ENCODE measurements around the gene ISLR. TPM values are rescaled to one million over a fixed set of nuclear protein-coding genes. Genes with fewer than 3 reads are reported as not detected.

ISLR gene
- polyA plus RNA-seq, 1 donor from 2014 or later = not detected

DNA sequence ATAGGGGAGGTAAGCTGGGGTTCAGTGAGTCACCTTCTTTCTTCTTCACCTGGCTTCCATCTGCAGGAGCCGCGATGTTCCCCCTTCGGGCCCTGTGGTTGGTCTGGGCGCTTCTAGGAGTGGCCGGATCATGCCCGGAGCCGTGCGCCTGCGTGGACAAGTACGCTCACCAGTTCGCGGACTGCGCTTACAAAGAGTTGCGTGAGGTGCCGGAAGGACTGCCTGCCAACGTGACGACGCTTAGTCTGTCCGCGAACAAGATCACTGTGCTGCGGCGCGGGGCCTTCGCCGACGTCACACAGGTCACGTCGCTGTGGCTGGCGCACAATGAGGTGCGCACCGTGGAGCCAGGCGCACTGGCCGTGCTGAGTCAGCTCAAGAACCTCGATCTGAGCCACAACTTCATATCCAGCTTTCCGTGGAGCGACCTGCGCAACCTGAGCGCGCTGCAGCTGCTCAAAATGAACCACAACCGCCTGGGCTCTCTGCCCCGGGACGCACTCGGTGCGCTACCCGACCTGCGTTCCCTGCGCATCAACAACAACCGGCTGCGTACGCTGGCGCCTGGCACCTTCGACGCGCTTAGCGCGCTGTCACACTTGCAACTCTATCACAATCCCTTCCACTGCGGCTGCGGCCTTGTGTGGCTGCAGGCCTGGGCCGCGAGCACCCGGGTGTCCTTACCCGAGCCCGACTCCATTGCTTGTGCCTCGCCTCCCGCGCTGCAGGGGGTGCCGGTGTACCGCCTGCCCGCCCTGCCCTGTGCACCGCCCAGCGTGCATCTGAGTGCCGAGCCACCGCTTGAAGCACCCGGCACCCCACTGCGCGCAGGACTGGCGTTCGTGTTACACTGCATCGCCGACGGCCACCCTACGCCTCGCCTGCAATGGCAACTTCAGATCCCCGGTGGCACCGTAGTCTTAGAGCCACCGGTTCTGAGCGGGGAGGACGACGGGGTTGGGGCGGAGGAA lies 40.5 kb upstream of the ISLR start:
- peaks cover 0 to 8% (median 0%) of the 10 kb centered on the region in 3 donors for H3K9me3 Mint-ChIP-seq
- H3K27me3 Mint-ChIP-seq = peaks cover 68% of the 10 kb centered on the region
- H3K27ac Mint-ChIP-seq = peak overlapping the region; percentile 73 to 95 (median 85)
- peak overlapping the region in 2 of 4 donors; percentile 1 to 80 for H3K4me3 Mint-ChIP-seq
- H3K36me3 Mint-ChIP-seq = peaks cover 5% of the 10 kb centered on the region
- H3K4me1 Mint-ChIP-seq = peaks cover 8 to 20% (median 18%) of the 10 kb centered on the region in 3 donors

DNA sequence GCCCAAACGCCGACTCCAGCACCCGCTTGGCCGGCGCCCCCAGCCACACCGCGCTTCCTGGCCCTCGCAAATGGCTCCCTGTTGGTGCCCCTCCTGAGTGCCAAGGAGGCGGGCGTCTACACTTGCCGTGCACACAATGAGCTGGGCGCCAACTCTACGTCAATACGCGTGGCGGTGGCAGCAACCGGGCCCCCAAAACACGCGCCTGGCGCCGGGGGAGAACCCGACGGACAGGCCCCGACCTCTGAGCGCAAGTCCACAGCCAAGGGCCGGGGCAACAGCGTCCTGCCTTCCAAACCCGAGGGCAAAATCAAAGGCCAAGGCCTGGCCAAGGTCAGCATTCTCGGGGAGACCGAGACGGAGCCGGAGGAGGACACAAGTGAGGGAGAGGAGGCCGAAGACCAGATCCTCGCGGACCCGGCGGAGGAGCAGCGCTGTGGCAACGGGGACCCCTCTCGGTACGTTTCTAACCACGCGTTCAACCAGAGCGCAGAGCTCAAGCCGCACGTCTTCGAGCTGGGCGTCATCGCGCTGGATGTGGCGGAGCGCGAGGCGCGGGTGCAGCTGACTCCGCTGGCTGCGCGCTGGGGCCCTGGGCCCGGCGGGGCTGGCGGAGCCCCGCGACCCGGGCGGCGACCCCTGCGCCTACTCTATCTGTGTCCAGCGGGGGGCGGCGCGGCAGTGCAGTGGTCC lies 39.7 kb upstream of the ISLR start:
- H3K4me1 Mint-ChIP-seq = peaks cover 8 to 19% (median 15%) of the 10 kb centered on the region in 3 donors
- peak overlapping the region in 2 of 3 donors; percentile 84 to 97 for H3K27ac Mint-ChIP-seq
- H3K36me3 Mint-ChIP-seq = peaks cover 5% of the 10 kb centered on the region
- H3K27me3 Mint-ChIP-seq = peaks cover 71% of the 10 kb centered on the region
- peak overlapping the region in 1 of 4 donors; percentile 68 for H3K4me3 Mint-ChIP-seq
- H3K9me3 Mint-ChIP-seq = peaks cover 0 to 8% (median 0%) of the 10 kb centered on the region in 3 donors

DNA sequence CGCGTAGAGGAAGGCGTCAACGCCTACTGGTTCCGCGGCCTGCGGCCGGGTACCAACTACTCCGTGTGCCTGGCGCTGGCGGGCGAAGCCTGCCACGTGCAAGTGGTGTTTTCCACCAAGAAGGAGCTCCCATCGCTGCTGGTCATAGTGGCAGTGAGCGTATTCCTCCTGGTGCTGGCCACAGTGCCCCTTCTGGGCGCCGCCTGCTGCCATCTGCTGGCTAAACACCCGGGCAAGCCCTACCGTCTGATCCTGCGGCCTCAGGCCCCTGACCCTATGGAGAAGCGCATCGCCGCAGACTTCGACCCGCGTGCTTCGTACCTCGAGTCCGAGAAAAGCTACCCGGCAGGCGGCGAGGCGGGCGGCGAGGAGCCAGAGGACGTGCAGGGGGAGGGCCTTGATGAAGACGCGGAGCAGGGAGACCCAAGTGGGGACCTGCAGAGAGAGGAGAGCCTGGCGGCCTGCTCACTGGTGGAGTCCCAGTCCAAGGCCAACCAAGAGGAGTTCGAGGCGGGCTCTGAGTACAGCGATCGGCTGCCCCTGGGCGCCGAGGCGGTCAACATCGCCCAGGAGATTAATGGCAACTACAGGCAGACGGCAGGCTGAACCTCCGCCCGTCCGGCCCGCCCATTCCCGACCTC lies 39.0 kb upstream of the ISLR start:
- Mint-ChIP-seq H3K4me1 (peaks cover 8 to 16% (median 9%) of the 10 kb centered on the region in 3 donors), H3K9me3 (peaks cover 0 to 5% (median 0%) of the 10 kb centered on the region in 3 donors), H3K4me3 (peak overlapping the region in 2 of 4 donors; percentile 68 to 83), H3K27me3 (peaks cover 65% of the 10 kb centered on the region), H3K36me3 (peaks cover 4% of the 10 kb centered on the region), H3K27ac (peak overlapping the region; percentile 68 to 97 (median 84))

DNA sequence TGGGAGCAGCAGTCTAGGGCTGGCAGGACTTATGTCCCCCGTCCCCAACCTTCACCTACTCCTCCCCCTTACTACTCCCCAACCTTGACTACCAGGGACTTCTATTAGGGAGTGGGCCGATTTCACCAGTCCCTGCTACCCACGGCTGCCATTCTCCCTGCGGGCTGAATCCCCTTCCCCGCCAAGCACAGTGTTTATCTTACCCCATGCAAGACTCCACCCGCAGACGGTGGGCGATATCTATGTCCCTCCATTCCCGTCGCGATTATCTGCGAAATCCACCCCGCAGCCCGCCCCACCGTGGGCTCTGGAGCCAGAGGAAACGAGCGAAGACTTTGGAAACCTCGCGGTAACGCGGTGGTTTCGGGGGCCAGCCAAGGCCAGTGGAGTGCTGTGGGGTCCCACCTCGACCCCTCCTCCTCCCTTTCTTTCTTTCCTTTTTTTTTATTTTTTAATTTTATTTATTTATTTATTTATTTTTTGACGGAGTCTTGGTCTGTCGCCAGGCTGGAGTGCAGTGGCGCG lies 38.4 kb upstream of the ISLR start:
- Mint-ChIP-seq H3K36me3 (peaks cover 4% of the 10 kb centered on the region), H3K4me1 (peaks cover 8 to 11% (median 9%) of the 10 kb centered on the region in 3 donors), H3K27ac (peak overlapping the region; percentile 68 to 97 (median 84)), H3K27me3 (peaks cover 60% of the 10 kb centered on the region), H3K4me3 (peak overlapping the region in 3 of 4 donors; percentile 68 to 83 (median 82)), H3K9me3 (peaks cover 0 to 4% (median 0%) of the 10 kb centered on the region in 3 donors)

DNA sequence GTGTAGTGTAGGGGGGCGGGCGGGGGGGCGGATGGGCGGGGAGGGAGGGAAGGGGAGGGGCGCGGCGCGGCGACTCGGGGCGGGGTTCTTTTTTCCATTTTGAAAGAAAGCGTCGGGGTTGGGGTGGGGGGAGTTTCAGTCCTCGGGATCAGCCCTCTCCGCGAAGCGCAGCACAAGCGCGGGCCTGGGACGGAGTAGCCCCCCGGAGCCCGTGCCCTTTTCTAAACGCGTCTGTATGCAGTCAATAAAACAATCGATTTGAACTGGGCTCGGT lies 37.0 kb upstream of the ISLR start:
- peaks cover 49% of the 10 kb centered on the region for H3K27me3 Mint-ChIP-seq
- peaks cover 5 to 9% (median 8%) of the 10 kb centered on the region in 3 donors for H3K4me1 Mint-ChIP-seq
- H3K36me3 Mint-ChIP-seq = peaks cover 4% of the 10 kb centered on the region
- peaks cover 0 to 4% (median 0%) of the 10 kb centered on the region in 3 donors for H3K9me3 Mint-ChIP-seq
- peak overlapping the region in 1 of 3 donors; percentile 77 for H3K27ac Mint-ChIP-seq
- H3K4me3 Mint-ChIP-seq = peak overlapping the region; percentile 37 to 87 (median 56)

DNA sequence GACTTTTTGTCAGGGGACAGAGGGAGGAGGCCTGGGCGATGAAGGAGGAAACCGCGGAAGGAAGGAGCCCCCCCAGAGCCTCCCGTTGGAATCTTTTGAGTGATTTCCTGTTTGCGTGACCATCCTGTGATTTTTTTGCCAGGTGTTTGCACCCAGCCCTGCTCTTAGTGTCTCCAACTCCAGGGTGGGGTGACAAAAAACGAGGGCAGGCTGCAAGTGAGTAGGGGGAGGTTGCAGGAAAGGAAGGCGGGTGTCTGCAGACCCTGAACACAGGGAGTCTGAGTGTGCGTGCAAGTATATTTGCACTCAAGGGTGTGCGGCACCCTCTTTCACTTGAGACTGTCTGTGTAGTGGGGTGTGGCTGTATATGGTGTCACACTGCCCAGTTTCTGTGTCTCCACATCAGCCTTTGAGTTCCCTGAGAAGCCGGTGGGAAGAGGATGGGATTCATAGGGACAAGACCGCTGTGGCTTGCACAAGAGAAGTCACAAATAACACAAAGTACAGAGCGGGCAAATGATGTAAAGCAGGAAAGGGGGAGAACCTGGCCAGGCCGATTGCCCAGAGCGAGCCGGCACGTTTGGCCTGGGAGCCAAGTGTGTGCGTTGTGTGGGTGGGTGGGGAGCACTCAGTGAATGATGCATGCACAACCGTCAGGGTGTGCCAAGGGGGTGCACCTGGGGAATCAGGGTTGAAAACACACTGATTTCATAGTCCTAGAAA lies 36.5 kb upstream of the ISLR start:
- peaks cover 4% of the 10 kb centered on the region for H3K36me3 Mint-ChIP-seq
- peak overlapping the region; percentile 39 to 87 (median 77) for H3K4me3 Mint-ChIP-seq
- H3K4me1 Mint-ChIP-seq = peaks cover 5 to 9% (median 8%) of the 10 kb centered on the region in 3 donors
- peak overlapping the region in 2 of 3 donors; percentile 50 to 77 for H3K27ac Mint-ChIP-seq
- peaks cover 0 to 3% (median 0%) of the 10 kb centered on the region in 3 donors for H3K9me3 Mint-ChIP-seq
- H3K27me3 Mint-ChIP-seq = peaks cover 44% of the 10 kb centered on the region

DNA sequence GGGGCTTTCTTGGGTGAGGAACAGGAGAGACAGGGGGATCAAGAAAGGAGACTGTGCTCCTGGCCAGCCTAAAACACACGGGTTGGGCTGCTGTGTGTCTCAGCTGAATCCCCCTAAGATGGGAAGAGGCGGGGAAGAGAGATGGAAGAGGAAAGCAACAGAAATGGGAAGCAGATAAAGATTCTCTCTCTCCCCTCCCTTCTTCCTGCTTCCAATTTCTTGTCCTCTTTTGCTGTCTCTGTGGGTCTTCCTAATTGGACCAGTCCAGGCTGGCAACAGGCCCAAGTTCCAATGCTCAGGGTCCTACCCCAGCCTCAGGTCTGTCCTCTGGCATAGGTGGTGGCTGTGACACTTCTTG lies 36.0 kb upstream of the ISLR start:
- Mint-ChIP-seq H3K27me3 (peaks cover 40% of the 10 kb centered on the region), H3K4me1 (peaks cover 5 to 9% (median 8%) of the 10 kb centered on the region in 3 donors), H3K27ac (peak overlapping the region in 2 of 3 donors; percentile 36 to 50), H3K4me3 (peak overlapping the region in 2 of 4 donors; percentile 38 to 39), H3K36me3 (peaks cover 4% of the 10 kb centered on the region), H3K9me3 (no peaks in the 10 kb centered on the region)

DNA sequence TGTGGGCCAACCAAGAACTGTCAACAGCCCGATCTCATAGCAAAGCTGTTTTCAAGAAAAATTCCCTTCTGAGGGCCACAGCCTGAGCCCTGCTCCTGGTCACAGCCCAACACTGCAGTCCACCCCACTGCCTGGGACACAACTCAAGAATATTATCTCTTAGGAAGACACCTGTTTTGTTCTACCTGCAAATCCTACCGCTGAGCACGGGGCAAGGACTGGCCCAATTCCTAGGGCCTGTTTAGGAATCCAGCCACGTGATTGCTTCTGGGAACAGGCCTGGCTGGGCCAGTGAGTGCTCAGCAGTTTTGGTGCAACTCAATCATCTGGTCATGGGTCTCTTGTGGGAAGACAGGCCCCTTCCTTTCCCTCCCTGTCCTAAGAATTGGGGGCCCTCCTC lies 34.9 kb upstream of the ISLR start:
- Mint-ChIP-seq H3K4me1 (peaks cover 5 to 9% (median 8%) of the 10 kb centered on the region in 3 donors), H3K36me3 (peaks cover 4% of the 10 kb centered on the region), H3K9me3 (no peaks in the 10 kb centered on the region), H3K4me3 (peak overlapping the region in 1 of 4 donors; percentile 39), H3K27ac (no peak overlapping the region), H3K27me3 (peaks cover 31% of the 10 kb centered on the region)

DNA sequence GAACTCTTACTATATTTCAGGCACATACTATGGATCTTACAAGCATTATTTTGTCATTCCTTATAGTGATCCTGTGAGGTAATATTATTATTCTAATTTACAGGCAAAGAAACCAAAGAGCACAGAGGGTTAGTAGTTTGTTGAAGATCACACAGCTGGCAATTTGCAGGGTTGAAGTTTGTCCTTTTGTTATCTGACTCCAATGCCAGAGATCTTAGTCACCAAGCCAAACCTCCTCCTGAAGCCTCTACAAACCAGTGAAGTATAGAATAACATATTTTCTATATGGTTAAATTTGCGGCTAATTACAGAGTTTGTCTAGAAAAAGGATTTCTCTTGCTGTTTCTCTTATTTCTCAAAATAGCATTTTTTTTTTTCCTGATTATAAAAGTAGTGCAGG lies 31.9 kb upstream of the ISLR start:
- H3K4me3 Mint-ChIP-seq = no peak overlapping the region
- H3K27ac Mint-ChIP-seq = no peak overlapping the region
- H3K4me1 Mint-ChIP-seq = peaks cover 5 to 8% (median 6%) of the 10 kb centered on the region in 3 donors
- peaks cover 0 to 4% (median 2%) of the 10 kb centered on the region in 3 donors for H3K9me3 Mint-ChIP-seq
- peaks cover 4% of the 10 kb centered on the region for H3K36me3 Mint-ChIP-seq
- H3K27me3 Mint-ChIP-seq = peaks cover 25% of the 10 kb centered on the region

DNA sequence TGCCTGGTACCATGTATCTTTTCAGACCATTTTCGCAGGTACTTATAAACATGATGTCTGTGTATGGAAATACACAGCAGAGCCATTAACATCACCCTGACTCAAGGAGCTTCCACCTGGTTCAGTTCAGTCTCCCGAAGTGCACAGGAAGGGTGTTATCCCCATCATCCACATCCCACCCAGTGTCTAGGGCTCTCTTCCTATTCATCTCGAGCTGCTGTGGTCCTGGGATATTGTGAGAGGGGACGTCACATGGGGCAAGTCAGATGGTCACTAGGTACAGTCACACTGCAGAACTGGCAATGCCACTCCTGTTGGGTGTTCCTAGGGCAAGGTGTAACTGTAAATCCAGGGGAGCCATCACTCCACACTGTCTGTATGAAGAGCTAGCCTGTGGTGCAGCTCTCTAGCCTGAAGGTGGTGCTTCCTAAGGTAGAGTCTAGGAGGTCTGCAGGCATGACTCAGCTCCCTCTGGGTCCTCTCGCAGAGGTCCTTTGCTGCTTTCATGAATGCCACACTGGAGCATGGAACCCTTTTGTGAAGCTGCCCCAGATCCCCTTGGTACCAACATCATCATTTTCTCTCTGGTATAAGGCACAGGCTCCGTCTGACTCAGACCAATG lies 29.2 kb upstream of the ISLR start:
- H3K27me3 Mint-ChIP-seq = peaks cover 17% of the 10 kb centered on the region
- H3K9me3 Mint-ChIP-seq = peaks cover 2 to 11% (median 6%) of the 10 kb centered on the region in 3 donors
- peaks cover 2% of the 10 kb centered on the region for H3K36me3 Mint-ChIP-seq
- H3K4me3 Mint-ChIP-seq = no peak overlapping the region
- no peak overlapping the region for H3K27ac Mint-ChIP-seq
- no peaks in the 10 kb centered on the region for H3K4me1 Mint-ChIP-seq

DNA sequence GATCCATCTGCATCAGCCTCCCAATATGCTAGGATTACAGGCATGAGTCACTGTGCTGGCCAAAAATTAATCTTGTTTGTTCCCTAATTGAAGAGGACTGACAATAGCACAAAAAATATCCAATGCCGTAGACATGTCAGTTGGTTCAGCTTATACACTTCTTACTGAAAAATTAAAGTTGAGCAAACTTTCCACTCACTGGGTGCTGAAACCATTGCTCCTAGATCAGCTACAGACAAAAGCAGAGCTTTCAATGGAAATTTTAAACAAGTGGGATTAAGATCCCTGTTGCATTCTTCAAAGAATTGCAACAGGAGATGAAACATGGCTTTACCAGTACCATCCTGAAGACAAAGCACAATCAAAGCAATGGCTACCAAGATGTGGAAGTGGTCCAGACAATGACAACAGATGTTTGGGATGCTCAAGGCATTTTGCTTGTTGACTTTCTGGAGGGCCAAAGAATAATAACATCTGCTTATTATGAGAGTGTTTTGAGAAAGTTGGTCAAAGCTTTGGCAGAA lies 27.2 kb upstream of the ISLR start:
- Mint-ChIP-seq H3K27me3 (peaks cover 20% of the 10 kb centered on the region), H3K9me3 (peaks cover 2 to 11% (median 6%) of the 10 kb centered on the region in 3 donors), H3K27ac (no peak overlapping the region), H3K4me3 (no peak overlapping the region), H3K36me3 (peaks cover 2% of the 10 kb centered on the region), H3K4me1 (no peaks in the 10 kb centered on the region)

DNA sequence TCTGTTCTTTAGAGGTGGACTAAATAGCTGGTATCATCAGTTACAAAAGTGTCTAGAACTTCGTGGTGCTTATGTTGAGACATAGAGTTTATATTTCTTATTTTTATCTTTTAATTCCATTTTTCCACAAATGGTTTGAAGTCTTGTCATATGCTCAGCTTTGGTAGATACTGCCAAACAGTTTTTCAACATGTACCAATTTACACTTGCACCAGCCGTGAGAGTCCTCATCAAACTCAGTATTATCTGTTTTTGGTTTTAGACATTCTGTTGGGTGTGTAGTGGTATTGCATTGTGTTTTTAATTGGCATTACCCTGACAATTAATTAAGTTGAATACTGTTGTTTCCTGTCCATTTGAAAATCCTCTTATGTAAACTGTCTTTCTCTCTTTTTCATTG lies 26.5 kb upstream of the ISLR start:
- peaks cover 22% of the 10 kb centered on the region for H3K27me3 Mint-ChIP-seq
- no peaks in the 10 kb centered on the region for H3K4me1 Mint-ChIP-seq
- H3K9me3 Mint-ChIP-seq = peaks cover 2 to 11% (median 6%) of the 10 kb centered on the region in 3 donors
- peaks cover 2% of the 10 kb centered on the region for H3K36me3 Mint-ChIP-seq
- H3K4me3 Mint-ChIP-seq = no peak overlapping the region
- H3K27ac Mint-ChIP-seq = no peak overlapping the region

DNA sequence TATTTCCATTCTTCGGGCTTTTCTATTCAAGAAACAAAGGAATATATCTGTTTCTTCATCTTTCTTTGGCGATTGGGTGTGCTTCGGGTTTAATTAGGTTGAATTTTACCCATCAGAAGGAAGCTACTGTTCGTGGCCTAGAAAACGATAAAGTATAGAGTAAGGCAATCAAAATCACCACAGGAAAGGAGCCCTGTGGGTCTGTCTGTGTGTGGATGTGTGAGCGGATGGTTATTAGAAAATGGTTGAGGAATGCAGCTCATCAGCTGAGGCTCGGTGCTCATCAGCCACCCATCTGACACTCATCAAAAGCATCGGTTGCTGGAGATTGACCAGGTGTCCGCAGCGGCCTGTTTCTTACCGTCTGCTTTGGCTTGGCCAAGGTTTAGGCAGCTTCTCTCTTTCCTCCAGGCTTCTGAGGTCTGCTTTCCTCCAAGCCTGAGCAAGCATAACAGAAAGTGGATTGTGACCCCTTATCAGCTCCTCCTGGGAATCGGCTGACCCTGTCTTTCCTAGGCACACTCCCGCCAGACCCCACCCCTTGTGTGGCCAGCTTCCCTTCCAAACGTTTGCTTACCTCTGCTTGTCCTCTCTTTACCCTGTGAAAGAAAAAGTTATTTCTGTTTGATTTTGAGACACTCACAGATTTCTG lies 17.6 kb upstream of the ISLR start:
- H3K9me3 Mint-ChIP-seq = no peaks in the 10 kb centered on the region
- no peaks in the 10 kb centered on the region for H3K36me3 Mint-ChIP-seq
- H3K4me1 Mint-ChIP-seq = peaks cover 10 to 15% (median 14%) of the 10 kb centered on the region in 3 donors
- H3K4me3 Mint-ChIP-seq = no peak overlapping the region
- H3K27me3 Mint-ChIP-seq = peaks cover 13% of the 10 kb centered on the region
- no peak overlapping the region for H3K27ac Mint-ChIP-seq
